Kidney (tissue), 14 donors: Measurements from ENCODE around the gene KCNC4. TPM values are rescaled to one million over a fixed set of nuclear protein-coding genes. Genes with fewer than 3 reads are reported as not detected.

Experiments
- DNase-seq, 5 donors: peaks; one replicate each; pipeline ENCODE4 v3.0.0-alpha.2; 2013 to 2020
- FAIRE-seq: peaks from 2 replicates; lab custom pipeline; 2012; peaks lifted over from hg19 to GRCh38; lab: Jason Lieb, UNC
- H3K27ac ChIP-seq, 2 donors: one replicate each; pipeline ENCODE4 v1.7.0; 2013; ENCODE audit warnings: low read depth in 2 of 2, low read length in 2 of 2, inconsistent platforms in 1 of 2
- H3K27me3 ChIP-seq: one replicate; pipeline ENCODE4 v1.7.1; 2013; ENCODE audit warnings: low read length, inconsistent platforms; ENCODE audit not compliant: control insufficient read depth, insufficient read depth
- H3K36me3 ChIP-seq, 3 donors: one replicate each; pipeline versions ENCODE4 v1.7.0 to v1.7.1; 2013; ENCODE audit warnings: low read length in 3 of 3, control low read depth in 1 of 3, inconsistent platforms in 1 of 3; ENCODE audit not compliant: insufficient read depth in 3 of 3, control insufficient read depth in 2 of 3
- H3K4me1 ChIP-seq, 3 donors: one replicate each; pipeline versions ENCODE4 v1.7.0 to v1.7.1; 2013; ENCODE audit warnings: low read length in 3 of 3, inconsistent platforms in 1 of 3, low read depth in 1 of 3; ENCODE audit not compliant: control insufficient read depth in 2 of 3, insufficient read depth in 2 of 3
- H3K4me3 ChIP-seq, 3 donors: one replicate each; pipeline versions ENCODE4 v1.7.0 to v1.8.1; 2013; ENCODE audit warnings: low read length in 3 of 3, control low read depth in 1 of 3, inconsistent platforms in 1 of 3
- H3K9ac ChIP-seq, 3 donors: one replicate each; pipeline versions ENCODE4 v1.7.0 to v1.7.1; 2013; ENCODE audit warnings: low read length in 3 of 3, control low read depth in 1 of 3, inconsistent platforms in 1 of 3
- H3K9me3 ChIP-seq, 3 donors: one replicate each; pipeline versions ENCODE4 v1.7.0 to v1.7.1; 2013; ENCODE audit warnings: low read length in 3 of 3, control low read depth in 1 of 3, inconsistent platforms in 1 of 3; ENCODE audit not compliant: control insufficient read depth in 2 of 3, insufficient read depth in 1 of 3
- CTCF ChIP-seq: IDR thresholded peaks from 3 replicates; pipeline ENCODE4 v1.5.1; 2012; ENCODE audit warnings: mild to moderate bottlenecking, moderate library complexity, borderline replicate concordance; ENCODE audit not compliant: insufficient read depth; ENCODE audit errors: extremely low read depth
- intact Hi-C: fragments of 100-400 bp; cut with DNase I; formaldehyde crosslinking; loops from one replicate; pipeline ENCODE4 v1.11.1; 2022
- polyA plus RNA-seq: library from polyadenylated mRNA; stranded (reverse); fragments of 350-450 nt; fragmentation: Illumina TruSeq; extraction: RNeasy Lipid Tissue Mini Kit (QIAGEN cat#74804); gene quantifications from one replicate; pipeline ENCODE4 v1.2.3, GENCODE V29; 2014; ENCODE audit warnings: low read depth, low replicate concordance; ENCODE audit not compliant: insufficient read depth
- total RNA-seq: library from RNA; stranded (reverse); fragmentation: NEBNext Ultra II Directional; extraction: Animal tissue kit (Norgen Biotek cat#: 25700); gene quantifications from one replicate; pipeline ENCODE4 v1.2.1, GENCODE V29; 2021
- donor health status: control.
- donor health status: control.
- donor health status: control.
- donor health status: control.
- donor health status: control.
- donor health status: DM: yes; HTN: yes; CAD: no.
- donor health status: Normal renal cell carcinoma (clear cell type).

KCNC4 gene
- total and polyA plus RNA-seq, 2 donors from 2014 or later, result 12.9 to 52.9 TPM

- DNase-seq (no peak), FAIRE-seq (no peak)
- H3K9ac ChIP-seq, result no peak overlapping the region
- no peak overlapping the region for H3K27ac ChIP-seq
- no peaks in the 10 kb centered on the region for H3K36me3 ChIP-seq
- H3K4me3 ChIP-seq, result no peak overlapping the region
- H3K9me3 ChIP-seq, result no peaks in the 10 kb centered on the region
- H3K4me1 ChIP-seq, result no peaks in the 10 kb centered on the region
- intact Hi-C loops, result no loop called here
- no peak for TF ChIP-seq CTCF
- no peaks in the 10 kb centered on the region for H3K27me3 ChIP-seq
Measured at GRCh38 chr1:110254604-110255391, 44.7 kb downstream of the KCNC4 start.

GRCh38 chr1:110255392-110255787 is 45.3 kb downstream of the KCNC4 start:
- Histone ChIP-seq H3K4me1 (no peaks in the 10 kb centered on the region), H3K36me3 (no peaks in the 10 kb centered on the region), H3K4me3 (no peak overlapping the region), H3K9ac (no peak overlapping the region), H3K27me3 (no peaks in the 10 kb centered on the region), H3K9me3 (no peaks in the 10 kb centered on the region), H3K27ac (no peak overlapping the region)
- FAIRE-seq (no peak), DNase-seq (peak in 2 of 5 donors; percentile 21 to 33)
- intact Hi-C loops, result no loop called here
- TF ChIP-seq CTCF, result no peak

- FAIRE-seq, result no peak
- H3K27ac ChIP-seq, result no peak overlapping the region
- H3K4me3 ChIP-seq, result no peak overlapping the region
- H3K27me3 ChIP-seq, result no peaks in the 10 kb centered on the region
- no peaks in the 10 kb centered on the region for H3K9me3 ChIP-seq
- H3K4me1 ChIP-seq, result no peaks in the 10 kb centered on the region
- intact Hi-C loops, result no loop called here
- DNase-seq, result peak in 1 of 5 donors; percentile 25
- no peak overlapping the region for H3K9ac ChIP-seq
- no peaks in the 10 kb centered on the region for H3K36me3 ChIP-seq
- TF ChIP-seq CTCF, result no peak
Measured at GRCh38 chr1:110258734-110259133, 48.6 kb downstream of the KCNC4 start.
